ENCODE results near the gene USP28.
A peak's percentile ranks its signal among the peaks of the same experiment; 100 is the strongest.
"Not testable (repeated sequence)": the region's sequence is repeated elsewhere in the genome, so short reads cannot be mapped to it uniquely, and the experiment has no call there.

Gene USP28

DNA sequence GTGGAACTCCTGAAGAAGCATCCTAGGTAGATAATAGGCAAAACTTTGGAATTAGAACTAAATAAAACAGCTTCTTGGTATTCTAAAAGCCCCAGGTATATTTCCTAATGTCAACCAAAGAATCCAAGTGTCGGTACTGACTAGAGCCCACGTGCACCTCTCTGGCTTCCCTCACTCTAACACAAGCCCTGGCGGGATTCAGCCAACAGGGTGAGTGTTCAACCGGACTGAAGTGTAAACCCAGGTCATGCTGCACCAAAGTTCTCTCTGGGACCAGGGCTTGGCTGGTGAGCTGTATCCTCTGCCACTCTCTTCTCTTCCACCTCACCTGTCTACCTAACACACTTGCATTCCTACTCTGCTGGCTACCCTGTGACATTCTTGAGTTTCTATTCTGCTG, 40.1 kb downstream of the USP28 start:
- no peak for DNase-seq (ENCODE audit: low read depth)

DNA sequence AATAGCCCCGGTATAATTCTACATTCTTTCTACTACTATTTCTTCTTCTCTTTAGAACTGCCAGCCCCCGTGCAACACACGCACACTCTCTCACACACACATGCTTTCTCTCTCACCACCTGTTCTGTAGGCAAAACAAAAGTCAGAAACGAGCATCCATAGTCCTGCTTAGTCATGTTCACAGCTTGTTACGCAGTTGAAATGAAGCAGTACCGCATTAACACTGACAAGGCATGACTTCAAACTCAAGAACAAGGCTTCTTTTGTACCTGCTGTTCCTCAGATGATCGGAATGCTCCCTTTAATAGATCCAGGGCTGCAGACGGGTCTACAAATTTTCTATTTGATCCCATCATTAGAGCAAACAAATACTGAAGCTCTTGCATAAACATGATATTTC, 42.2 kb downstream of the USP28 start:
- no peak for DNase-seq (ENCODE audit: low read depth)

DNA sequence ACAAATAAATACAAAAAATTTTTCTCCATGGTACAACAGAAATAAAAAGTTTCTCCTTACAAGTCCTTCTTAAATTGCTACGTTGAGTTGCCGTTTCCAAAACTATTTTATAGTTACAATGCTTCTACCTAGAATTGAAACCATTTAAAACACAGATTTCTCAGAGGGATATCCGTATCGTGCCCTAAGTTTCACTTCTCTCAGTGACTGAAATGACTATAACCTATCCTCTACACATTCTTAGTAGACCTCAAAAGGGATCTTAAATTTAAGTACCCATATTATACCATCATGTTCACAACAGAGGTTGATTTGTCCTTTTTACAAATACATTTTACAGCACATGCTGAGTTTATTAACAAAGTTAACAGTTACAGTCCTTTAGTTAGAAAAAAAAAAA, 44.1 kb downstream of the USP28 start:
- DNase-seq (ENCODE audit: low read depth): no peak

DNA sequence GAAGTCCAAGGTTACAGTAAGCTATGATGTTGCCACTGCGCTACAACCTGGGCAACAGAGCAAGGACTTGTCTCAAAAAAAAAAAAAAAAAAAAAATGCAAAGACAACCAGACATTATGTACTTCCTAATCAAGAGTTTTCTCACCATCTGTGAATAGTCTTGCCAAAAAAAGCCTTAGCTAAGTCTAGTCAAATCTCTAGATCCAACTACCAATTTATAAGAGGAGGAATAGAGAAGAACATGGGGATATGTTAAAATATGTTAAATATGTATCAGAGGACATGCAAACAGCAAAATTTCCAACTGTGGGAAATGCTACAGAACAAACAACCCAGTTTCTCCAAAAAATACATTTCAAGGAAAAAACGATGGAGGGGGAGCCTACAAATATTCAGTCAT, 45.6 kb downstream of the USP28 start:
- no peak for DNase-seq (ENCODE audit: low read depth)

DNA sequence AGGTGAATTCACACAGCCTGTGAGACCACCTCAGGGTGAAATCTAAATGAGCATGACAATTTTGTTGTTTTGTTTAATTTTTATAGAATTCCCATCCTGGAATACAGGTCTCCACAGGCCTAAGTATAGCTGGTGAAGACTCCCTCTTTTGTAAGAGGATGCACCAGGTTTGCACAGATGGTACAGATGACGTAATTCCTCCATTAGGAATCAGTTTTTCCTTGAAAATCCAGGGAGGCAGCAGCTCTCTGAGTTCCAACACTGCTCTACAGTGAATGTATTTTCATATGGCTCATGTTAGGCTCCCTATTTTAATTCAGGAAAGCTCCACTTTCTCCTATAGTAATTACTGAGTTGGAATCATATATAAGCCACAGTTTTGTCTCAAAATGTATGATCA, 47.2 kb downstream of the USP28 start:
- DNase-seq (ENCODE audit: low read depth): no peak

DNA sequence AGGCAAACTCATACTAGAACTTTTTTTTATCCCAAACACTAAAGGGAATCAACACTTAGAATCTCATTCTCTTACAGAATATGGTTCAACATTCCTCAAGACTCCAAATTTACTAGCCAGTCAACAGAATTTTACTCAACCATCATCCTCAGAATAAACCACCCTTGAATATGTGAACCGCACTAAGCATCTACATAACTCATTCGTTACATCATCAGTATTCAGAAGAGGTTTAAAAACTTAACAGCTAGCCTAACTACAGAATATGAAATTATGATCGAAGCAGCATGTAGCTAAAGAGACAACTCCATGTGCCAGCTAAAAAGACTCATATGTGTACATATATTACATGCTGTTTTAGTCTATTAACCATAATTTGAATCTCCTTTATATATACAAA, 47.9 kb downstream of the USP28 start:
- no peak for DNase-seq (ENCODE audit: low read depth)

DNA sequence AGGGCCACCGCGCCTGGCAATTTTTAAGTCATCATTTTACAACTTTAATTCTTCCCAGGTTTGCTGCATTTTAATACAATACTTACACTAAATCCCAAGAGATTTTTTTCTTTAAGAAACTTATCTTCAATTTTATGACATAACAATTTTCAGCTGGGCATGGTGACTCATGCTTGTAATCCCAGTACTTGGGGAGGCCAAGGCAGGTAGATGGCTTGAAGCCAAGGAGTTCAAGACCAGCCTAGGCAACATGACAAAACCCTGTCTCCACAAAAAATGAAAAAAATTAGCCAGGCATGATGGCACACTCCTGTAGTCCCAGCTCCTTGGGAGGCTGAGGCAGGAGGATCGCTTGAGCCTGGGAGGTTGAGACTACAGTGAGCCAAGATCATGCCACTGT, 56.9 kb downstream of the USP28 start:
- DNase-seq (ENCODE audit: low read depth): no peak

DNA sequence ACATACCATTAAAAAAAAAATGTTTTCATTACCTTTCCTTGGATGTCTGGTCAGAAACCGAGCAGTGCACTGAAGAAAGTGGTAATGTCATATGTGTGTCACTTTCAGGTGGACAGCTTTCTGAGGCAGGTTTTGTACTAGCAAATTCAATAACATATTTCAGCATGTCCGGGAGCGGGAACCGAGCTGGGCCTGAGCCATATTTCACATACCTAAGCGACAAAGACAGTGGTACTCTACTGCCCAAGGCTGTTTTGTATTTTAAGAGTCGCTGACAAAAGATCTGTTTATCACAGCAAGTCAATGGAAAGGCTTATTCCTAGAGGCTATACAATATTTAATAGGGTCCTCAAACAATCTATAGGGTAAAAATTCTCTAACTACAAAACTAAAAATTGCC, 57.7 kb downstream of the USP28 start:
- no peak for DNase-seq (ENCODE audit: low read depth)

DNA sequence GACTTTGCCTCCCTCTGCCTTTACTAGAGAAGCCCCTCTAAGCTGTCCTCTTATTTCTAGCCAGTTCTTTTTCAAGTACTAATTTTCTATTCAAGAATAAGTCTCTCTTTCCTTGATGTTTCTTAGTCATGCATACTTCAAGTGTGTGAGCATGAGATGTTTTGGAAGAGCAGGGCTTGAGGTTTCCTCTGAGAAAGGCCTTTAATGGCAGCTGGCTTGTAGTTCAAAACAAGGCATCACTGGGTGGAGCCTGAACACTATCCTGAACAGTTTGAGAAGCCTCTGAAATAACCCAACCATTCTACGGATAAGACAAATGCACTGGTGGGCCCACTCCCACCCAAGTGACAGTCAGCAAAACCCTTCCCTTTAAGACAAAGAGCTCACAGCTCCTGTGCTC, 58.2 kb downstream of the USP28 start:
- DNase-seq (ENCODE audit: low read depth): no peak

DNA sequence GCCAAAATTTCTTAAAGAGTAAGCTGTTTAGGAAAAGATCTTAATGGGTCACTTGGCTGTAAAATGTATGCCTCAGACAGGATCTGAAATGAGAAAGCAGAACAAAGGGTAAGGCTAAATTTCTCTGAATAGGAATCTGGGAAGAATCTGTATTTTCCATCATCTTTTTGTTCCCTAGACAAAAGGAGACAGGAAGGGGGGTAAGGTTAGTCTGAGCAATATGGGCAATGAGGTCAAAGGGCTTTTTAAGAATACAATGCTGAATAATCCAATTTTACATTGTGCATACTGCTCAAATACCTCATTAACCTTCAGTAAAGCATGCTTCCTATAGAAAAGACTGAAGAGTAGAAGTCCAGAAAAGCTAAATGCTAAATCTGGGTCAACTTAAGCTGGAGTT, 61.2 kb downstream of the USP28 start:
- no peak for DNase-seq (ENCODE audit: low read depth)

DNA sequence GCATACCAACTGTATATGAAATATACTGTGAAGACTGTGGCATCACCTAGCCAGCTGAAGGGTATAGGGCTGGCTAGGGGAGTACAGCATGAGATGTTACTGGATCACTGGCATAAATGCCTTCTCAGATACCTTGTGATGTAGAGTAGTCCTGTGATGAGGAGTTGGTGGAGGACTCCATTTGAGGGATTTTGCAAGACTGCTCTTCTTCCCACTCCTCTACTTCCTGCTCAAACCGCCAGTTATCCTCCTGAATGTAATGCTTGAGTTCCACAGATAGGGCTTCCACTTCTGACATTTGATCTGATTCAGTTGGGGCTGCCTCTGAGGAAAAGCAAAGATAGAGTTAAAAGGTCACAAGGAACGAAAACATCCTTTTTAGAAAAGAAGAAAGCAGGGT, 66.4 kb downstream of the USP28 start:
- no peak for DNase-seq (ENCODE audit: low read depth)

DNA sequence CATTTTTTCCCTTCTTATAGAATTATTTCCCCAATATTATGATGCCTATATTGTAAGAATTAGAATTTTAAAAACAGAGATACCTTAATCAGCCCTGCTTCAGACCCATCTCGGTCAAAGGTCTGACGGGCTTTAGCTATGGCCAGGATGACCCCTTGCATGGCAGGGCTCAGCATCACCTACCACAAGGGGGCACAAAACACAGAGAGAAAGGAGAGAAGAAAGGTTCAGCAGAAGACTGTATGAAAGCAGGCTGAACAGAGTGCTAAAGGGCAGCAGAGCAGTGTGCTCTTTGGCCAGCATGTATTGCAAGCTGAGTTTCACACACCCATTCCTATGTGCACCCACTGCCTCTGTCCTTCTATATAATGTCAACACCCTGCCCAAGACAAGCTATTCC, 69.0 kb downstream of the USP28 start:
- DNase-seq (ENCODE audit: low read depth): no peak

DNA sequence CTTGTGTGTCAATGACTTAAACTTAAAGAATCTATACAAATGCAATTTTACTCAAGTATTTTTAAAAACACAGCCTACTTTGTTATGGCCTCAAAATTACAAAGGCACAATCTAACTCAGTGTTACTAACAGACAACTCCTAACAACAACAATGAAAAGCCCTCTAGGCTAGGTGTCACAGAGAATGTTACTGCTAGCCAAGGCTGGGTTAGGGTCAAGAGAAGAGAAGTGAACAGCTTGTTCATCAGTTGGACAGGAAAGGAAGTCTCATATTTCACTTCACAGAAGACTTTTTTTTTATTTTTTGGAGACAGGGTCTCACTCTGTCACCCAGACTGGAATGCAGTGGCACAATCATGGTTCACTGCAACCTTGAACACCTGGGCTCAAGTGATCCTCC, 69.7 kb downstream of the USP28 start:
- DNase-seq (ENCODE audit: low read depth): no peak

DNA sequence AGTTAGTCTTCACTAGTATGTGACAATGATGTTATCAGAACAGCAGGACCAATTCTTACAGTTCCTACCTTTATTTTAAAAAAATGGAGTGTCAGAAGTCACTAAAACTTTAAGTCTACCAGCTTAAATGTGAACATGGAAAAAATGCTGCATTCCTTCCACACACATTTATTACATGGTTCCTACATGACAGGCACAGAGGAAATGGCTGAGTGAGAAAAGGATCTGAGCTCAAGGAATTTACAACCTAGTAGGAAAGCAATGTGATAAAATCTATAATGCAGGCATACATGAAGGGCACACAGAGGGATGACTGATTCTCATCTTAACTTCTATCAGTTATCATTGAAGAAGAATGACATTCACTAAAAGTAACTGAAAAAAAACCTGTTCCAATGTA, 72.8 kb downstream of the USP28 start:
- no peak for DNase-seq (ENCODE audit: low read depth)

DNA sequence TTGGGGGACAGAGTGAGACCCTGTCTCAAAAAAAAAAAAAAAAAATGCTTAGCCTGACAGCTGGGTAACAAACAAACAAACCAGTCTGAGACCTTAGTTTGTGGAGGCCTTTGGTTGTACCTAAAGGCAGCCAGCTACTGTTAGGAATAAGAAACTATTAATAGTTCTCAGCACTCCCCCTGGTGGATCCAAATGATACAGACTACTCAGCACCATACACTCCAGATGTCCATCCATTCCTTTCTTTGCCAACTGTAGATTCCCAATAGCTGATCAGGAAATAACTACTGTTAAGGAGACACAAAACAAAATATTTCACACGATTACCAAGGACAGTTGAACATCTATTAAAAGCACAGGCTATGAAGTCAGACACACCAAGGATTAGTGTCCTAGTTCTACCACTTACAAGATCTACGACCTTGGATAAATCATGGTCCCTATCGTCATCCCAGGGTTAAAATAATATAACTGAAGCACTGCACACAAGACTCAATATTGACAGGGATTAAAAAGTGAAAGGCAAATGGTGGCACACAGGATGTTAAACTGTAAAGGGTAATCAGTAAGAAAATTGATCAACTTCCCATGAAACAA, 78.6 kb downstream of the USP28 start:
- DNase-seq (ENCODE audit: low read depth): no peak

DNA sequence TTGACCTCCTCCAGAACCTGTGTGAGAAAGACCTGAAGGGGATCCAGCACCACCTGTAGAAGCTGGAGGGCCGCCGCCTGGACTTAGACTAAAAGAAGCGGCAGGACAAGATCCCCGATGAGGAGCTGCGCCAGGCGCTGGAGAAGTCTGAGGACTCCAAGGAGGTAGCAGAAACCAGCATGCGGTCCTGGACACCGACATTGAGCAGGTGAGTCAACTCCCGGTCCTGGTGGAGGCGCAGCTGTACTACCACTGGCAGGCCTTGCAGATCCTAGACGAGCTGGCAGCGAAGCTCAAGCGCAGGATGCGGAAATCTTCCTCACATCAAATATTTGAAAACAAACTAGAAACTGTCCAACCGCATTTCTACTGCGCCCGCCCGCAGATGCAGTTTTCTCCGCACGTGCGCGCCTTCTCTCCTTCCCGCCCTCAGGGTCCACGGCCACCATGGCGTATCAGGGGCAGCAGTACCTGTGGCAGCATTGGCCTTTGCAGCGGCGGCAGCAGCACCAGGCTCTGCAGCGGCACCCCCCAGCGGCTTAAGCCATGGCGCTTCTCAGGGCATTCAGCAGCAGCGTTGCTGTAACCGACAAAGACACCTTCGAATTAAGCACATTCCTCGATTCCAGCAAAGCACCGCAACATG, 85.6 kb downstream of the USP28 start:
- no peak for DNase-seq (ENCODE audit: low read depth)

DNA sequence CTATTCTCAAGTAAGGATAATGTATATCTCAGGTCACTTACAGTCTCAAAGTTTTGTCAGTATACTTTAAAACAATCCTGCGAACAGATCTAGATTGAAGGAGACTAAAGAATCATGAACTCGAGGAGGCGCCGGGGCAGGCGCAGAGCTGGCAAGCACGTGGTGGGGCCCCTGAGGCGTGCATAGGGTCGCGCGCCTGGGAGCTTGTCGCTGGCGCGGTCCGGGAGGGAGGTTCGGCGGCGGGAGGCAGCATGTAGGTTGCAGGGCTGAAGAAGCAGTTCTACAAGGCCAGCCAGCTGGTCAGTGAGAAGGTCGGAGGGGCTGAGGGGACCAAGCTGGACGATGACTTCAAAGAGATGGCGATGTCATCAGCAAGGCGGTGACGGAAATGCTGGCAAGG, 86.4 kb downstream of the USP28 start:
- not testable (repeated sequence) for DNase-seq (ENCODE audit: low read depth)

DNA sequence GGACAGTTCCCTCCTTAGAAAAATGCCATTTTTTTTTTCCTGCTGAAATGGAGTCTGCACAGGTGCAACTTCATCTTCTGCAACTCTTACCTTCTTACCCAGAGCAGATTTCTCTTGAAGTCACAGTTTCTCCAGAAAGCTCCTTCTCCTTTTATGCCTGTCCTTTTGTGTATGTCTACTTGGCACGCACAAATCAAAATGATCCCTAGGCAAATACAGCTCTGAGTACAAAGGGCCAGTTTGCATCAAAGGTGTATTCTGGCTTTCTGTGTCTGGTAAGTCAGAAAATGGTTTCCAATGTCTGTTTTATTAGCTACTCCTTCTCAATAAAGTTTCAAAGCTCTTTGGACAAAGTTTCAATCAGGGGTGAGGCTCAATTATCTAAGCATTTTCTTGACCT, 93.2 kb downstream of the USP28 start:
- no peak for DNase-seq (ENCODE audit: low read depth)

DNA sequence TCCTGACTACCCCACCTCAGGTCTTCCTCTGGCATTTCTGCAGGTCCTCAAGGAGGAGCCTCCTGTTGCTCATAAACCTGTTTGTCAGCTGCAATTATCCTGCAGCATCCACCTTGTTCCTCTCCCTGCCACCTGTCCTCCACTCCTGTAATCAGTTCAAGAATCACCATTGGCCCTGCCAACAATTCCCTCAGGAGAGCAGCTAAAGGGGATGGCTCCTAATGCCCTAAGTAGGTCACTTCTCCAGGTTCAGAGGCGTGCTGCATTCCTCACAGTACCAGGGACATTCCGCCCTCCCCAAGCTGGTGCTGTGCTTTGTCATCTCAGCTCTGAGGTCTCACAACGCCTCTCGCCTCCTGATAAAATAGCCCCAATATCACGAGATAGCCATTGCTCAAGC, 93.7 kb downstream of the USP28 start:
- DNase-seq (ENCODE audit: low read depth): no peak

DNA sequence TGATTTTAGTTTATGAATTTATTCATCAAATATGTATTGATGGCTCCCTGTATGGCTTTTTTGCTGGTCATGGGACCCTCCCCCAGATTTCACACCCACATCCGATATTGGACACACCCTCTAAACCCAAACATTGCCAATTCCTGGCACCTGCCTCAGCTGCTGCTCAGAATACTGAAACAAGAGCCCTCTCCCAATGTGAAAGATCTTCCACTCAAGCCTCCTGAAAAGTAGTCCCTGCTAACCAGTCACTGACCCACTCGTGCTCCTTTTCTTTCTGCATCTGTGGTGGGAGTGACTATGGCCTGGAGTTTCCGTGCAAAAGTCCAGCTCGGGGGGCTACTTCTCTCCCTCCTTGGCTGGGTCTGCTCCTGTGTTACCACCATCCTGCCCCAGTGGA, 95.9 kb downstream of the USP28 start, which contains the start of gene CLDN25:
Gene CLDN25 (plus strand): TSS at position 301 of the 400 bp plus-strand sequence. CDS start 0 bp downstream, at position 301.
- no peak for DNase-seq (ENCODE audit: low read depth)

DNA sequence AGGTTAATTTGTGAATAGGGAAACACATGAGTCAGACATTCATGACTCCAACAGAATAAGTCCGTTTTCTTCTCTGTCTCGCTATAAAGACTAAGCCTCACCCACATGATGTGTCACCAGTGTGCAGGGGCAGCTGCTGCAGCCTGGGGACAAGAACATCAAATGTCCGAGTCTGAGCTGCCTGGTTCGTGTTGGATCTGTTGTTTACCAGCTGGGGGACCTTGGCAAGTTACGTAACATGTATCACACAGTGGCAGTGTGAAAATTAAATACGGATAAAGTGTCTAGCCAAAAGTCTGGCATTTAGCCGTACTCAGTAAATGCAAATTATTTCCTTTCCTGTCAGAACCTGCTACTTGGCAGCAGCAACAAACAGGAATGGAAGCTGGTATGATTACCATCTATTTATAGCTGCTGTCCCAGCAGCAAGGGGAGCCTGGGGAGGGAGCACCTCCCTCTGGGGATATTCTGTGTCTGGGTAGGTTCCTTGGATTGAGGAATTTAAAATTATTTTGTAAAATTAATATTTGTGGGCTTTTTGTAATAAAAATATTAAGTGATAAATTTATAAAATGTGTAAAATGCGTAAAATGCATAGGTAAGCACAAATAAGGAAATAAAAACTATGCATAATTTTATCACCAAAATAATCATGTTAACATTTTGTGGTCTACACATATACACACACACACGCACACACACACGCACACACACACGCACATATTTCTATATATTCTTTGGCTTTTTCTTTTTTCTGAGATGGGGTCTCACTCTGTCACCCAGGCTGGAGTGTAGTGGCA, 97.1 kb downstream of the USP28 start:
- no peak for DNase-seq (ENCODE audit: low read depth)

DNA sequence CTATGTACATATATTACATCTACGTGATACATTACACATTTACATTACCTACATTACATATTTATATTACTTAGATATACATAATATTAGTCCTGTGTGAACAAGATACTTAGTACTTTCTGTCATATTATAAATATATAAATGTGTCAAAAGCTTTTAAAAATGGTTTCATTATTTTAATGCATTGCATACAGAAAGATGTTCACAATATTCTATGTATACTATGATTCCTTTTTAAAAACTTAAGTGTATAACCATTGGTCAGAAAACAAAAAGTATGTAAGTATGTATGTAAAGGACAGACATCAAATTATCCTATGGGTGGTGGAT, 101.2 kb downstream of the USP28 start:
- no peak for DNase-seq (ENCODE audit: low read depth)

DNA sequence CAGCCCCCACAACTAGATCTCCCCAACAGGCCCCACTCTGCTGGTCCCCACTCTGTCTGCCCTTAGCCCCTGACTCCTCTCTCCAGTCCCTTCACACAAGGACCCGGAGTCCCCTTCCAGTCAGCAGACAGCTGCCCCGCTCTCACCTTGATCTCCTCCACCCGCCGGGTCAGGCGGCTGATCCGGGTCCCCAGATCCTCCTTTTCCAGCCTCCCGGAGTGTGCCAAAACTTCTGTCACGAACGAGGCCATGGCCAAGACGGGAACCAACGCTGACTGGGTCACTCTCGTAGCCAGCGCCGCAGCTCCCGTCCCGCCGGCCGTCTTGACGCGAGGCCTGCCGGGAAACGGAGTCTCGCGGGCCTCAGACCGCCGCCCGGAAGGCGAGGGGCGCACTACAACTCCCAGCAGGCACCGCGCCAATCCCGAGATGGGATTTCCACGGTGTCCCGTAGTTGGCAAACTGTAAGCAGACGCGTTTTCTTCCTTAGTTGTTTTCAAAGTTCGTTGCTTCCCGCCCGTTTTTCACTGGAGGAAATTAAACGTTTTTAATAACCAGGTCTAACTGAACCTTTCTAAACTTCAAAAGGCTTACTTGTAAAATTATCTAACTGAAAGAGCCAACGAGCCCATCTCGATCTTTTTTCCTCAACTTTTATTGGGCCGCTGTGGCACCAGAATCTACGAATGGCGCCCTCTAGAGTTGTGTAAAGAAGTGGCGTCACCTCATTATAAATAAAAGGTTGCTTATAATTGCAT, 101.8 kb downstream of the USP28 start, which contains the start of gene ZW10:
Gene ZW10 (minus strand): TSS at position 277 of the 758 bp plus-strand sequence. CDS start 26 bp downstream, at position 251.
- peak; percentile 87 for DNase-seq (ENCODE audit: low read depth)
